Nephron (organoid): ENCODE data around the gene PLD1.
"Not testable (repeated sequence)": the region's sequence is repeated elsewhere in the genome, so short reads cannot be mapped to it uniquely, and the experiment has no call there.

Experiments
- H3K27ac Mint-ChIP-seq, 3 experiments: 2 replicates each; pipeline ENCODE4 v1.8.0; 2020; ENCODE audit warnings: mixed read lengths in 3 of 3, mild to moderate bottlenecking in 2 of 3, moderate library complexity in 1 of 3
- H3K27me3 Mint-ChIP-seq: 2 replicates; pipeline ENCODE4 v1.8.0; 2021; ENCODE audit warnings: low read depth, mild to moderate bottlenecking, moderate library complexity, mixed read lengths
- H3K36me3 Mint-ChIP-seq: 2 replicates; pipeline ENCODE4 v1.8.0; 2020; ENCODE audit warnings: low read depth, mixed read lengths
- H3K4me1 Mint-ChIP-seq: 2 replicates; pipeline ENCODE4 v1.8.0; 2020; ENCODE audit warnings: mixed read lengths
- H3K4me3 Mint-ChIP-seq, 3 experiments: 2 replicates each; pipeline ENCODE4 v1.8.0; 2020; ENCODE audit warnings: mild to moderate bottlenecking in 3 of 3, mixed read lengths in 3 of 3, moderate library complexity in 2 of 3
- H3K9me3 Mint-ChIP-seq: 2 replicates; pipeline ENCODE4 v1.8.0; 2020; ENCODE audit warnings: mixed read lengths
- CTCF ChIP-seq, 3 experiments: fragments of 200-600 bp; sonication (generic); IDR thresholded peaks; one replicate each; pipeline ENCODE4 v1.5.0; 2021; ENCODE audit warnings: antibody characterized with exemption in 3 of 3; ENCODE audit not compliant: unreplicated experiment in 3 of 3

PLD1 gene, protein sequence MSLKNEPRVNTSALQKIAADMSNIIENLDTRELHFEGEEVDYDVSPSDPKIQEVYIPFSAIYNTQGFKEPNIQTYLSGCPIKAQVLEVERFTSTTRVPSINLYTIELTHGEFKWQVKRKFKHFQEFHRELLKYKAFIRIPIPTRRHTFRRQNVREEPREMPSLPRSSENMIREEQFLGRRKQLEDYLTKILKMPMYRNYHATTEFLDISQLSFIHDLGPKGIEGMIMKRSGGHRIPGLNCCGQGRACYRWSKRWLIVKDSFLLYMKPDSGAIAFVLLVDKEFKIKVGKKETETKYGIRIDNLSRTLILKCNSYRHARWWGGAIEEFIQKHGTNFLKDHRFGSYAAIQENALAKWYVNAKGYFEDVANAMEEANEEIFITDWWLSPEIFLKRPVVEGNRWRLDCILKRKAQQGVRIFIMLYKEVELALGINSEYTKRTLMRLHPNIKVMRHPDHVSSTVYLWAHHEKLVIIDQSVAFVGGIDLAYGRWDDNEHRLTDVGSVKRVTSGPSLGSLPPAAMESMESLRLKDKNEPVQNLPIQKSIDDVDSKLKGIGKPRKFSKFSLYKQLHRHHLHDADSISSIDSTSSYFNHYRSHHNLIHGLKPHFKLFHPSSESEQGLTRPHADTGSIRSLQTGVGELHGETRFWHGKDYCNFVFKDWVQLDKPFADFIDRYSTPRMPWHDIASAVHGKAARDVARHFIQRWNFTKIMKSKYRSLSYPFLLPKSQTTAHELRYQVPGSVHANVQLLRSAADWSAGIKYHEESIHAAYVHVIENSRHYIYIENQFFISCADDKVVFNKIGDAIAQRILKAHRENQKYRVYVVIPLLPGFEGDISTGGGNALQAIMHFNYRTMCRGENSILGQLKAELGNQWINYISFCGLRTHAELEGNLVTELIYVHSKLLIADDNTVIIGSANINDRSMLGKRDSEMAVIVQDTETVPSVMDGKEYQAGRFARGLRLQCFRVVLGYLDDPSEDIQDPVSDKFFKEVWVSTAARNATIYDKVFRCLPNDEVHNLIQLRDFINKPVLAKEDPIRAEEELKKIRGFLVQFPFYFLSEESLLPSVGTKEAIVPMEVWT

GRCh38 chr3:171809861-171810628 lies at the start of gene PLD1:
TSS of gene PLD1 (minus strand) at chr3:171810483. CDS start at chr3:171738051, 72,432 bp downstream.
- TF ChIP-seq CTCF (IDR thresholded peaks at IDR 0.05; ENCODE audit: unreplicated experiment in 3 of 3) = no peak

GRCh38 chr3:171858770-171859169 lies 48.5 kb upstream of the PLD1 start:
- not testable (repeated sequence) for H3K27me3 Mint-ChIP-seq, H3K27ac Mint-ChIP-seq, H3K36me3 Mint-ChIP-seq, H3K4me3 Mint-ChIP-seq
- Mint-ChIP-seq H3K9me3 (peaks cover 24% of the 10 kb centered on the region), H3K4me1 (peaks cover 16% of the 10 kb centered on the region)

More at GRCh38 chr3:171809861-171810628, at the start of gene PLD1:
- Mint-ChIP-seq H3K9me3 (no peaks in the 10 kb centered on the region), H3K4me1 (peaks cover 26% of the 10 kb centered on the region), H3K4me3 (peak within 1 kb of the TSS; percentile 81 to 89 (median 86)), H3K27ac (peak within 1 kb of the TSS; percentile 73 to 95 (median 91)), H3K27me3 (peaks cover 3% of the 10 kb centered on the region), H3K36me3 (no peaks in the 10 kb centered on the region)

DNA sequence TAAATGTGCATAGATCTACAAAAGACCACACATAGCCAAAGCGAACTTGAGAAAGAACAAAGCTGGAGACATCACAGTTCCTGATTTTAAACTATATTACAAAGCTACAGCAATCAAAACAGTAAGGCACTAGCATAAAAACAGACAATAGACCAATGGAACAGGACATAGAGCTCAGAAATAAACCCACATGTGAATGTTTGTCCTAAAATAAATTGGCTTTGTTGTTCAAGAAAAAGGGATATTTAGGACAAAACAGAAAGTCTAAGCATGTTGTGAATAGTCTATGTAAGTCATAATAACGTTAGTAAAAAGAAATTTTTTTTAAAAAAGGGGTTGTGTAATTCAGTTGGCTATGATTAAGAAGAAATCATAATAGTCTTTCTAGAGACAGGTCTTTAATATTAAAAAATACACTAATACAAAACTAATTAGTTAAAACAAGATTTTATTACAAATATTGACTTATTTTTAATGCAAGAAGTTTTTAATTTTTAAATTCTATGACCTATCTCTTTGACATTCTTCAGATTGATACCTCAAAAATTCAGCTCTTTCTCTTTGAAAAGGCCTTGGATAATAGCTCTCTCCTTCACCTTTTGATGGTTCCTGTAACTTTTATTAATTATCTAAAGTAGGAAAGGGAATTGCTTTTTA lies 44.5 kb upstream of the PLD1 start:
- Mint-ChIP-seq H3K36me3 (peaks cover 12% of the 10 kb centered on the region), H3K4me3 (no peak overlapping the region), H3K27me3 (no peaks in the 10 kb centered on the region), H3K27ac (no peak overlapping the region), H3K4me1 (peaks cover 15% of the 10 kb centered on the region), H3K9me3 (peaks cover 35% of the 10 kb centered on the region)
- TF ChIP-seq CTCF (IDR thresholded peaks at IDR 0.05; ENCODE audit: unreplicated experiment in 3 of 3) = no peak

DNA sequence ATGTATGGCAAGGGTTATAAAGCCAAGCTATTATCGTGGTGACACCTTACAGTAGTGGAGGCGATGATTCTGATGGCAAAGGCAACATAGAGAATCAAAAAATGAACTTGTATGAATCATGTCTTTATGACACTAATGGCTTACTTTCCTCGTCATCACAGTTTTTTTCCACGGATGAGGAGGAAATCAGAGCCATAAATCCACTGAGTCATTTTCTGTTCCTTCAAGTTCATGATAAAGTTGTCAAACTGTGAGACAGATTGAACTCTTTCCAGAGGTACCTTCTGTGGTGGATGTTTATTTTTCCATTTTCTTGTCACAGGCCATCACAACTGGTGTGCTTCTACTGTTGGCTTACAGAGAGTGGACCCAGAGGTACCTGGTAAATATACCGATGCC lies 41.4 kb upstream of the PLD1 start:
- Mint-ChIP-seq H3K27me3 (no peaks in the 10 kb centered on the region), H3K9me3 (peaks cover 21% of the 10 kb centered on the region), H3K4me1 (peaks cover 22% of the 10 kb centered on the region), H3K4me3 (no peak overlapping the region), H3K36me3 (peaks cover 12% of the 10 kb centered on the region), H3K27ac (no peak overlapping the region)
- no peak for TF ChIP-seq CTCF (IDR thresholded peaks at IDR 0.05; ENCODE audit: unreplicated experiment in 3 of 3)

DNA sequence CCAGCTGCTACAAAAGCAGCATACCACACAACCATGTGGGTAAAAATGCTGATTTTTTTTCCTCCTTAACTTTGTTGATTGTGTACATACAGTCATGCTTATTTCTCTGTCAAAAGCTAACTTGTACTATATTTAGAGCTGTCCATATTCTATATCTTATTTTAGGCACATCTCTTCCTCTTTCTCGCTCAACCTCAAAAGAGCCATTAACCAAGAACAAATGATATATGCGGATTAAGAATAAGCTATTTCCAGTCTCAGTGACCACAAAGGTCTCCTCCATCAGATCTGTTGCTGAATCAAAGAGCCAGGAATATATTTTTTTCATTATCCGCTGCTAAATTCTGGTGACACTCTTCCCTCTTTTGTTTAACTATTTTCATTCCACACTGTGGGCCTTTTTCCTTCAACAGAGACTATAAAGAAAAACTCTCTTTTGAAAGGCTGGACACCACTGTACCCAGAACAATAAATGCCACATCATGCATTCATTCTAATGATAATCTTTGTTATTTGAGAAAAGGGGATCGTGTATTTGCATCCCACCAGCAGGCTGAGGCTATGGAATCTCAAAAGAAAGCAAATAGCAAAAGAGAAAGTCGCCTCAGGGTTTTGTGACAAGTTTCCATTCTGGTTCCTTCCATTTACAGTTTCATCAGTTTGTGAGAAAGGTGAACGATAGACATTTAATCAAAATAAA lies 40.8 kb upstream of the PLD1 start:
- H3K4me3 Mint-ChIP-seq = no peak overlapping the region
- TF ChIP-seq CTCF (IDR thresholded peaks at IDR 0.05; ENCODE audit: unreplicated experiment in 3 of 3) = no peak
- H3K27ac Mint-ChIP-seq = peak overlapping the region; percentile 10 to 54 (median 40)
- H3K9me3 Mint-ChIP-seq = peaks cover 21% of the 10 kb centered on the region
- H3K36me3 Mint-ChIP-seq = peaks cover 12% of the 10 kb centered on the region
- H3K27me3 Mint-ChIP-seq = no peaks in the 10 kb centered on the region
- H3K4me1 Mint-ChIP-seq = peaks cover 22% of the 10 kb centered on the region
